ENCODE measurements around the gene TSC1.

GRCh38 chr9:132903574-132904492, 40.6 kb downstream of the TSC1 start:
- TF ChIP-seq CTCF (IDR thresholded peaks at IDR 0.05 in 4 of 5, conservative IDR thresholded peaks at IDR 0.05 in 1 of 5) = no peak
- TF ChIP-seq POLR2A (IDR thresholded peaks at IDR 0.05) = no peak

Measured in gastrocnemius medialis (tissue), 4 donors.